Parathyroid adenoma (tissue), 2 donors: ENCODE results near the gene NXT1.

ENCODE experiments used
- H2AFZ ChIP-seq: fragments of 300-600 bp; sonication (generic); one replicate; pipeline ENCODE4 v1.7.0; 2017; ENCODE audit warnings: antibody characterized with exemption, mild to moderate bottlenecking
- H3K27ac ChIP-seq: fragments of 300-600 bp; sonication (generic); one replicate; pipeline ENCODE4 v1.7.0; 2017
- H3K27me3 ChIP-seq: fragments of 300-600 bp; sonication (generic); one replicate; pipeline ENCODE4 v1.7.0; 2017; ENCODE audit warnings: low read length; ENCODE audit not compliant: control insufficient read depth, insufficient read depth
- H3K36me3 ChIP-seq: fragments of 300-600 bp; sonication (generic); one replicate; pipeline ENCODE4 v1.7.0; 2017; ENCODE audit warnings: low read length; ENCODE audit not compliant: control insufficient read depth, insufficient read depth
- H3K4me1 ChIP-seq: fragments of 300-600 bp; sonication (generic); one replicate; pipeline ENCODE4 v1.7.0; 2017; ENCODE audit warnings: control low read depth
- H3K4me2 ChIP-seq: fragments of 300-600 bp; sonication (generic); one replicate; pipeline ENCODE4 v1.7.0; 2017; ENCODE audit warnings: low read length
- H3K4me3 ChIP-seq: fragments of 300-600 bp; sonication (generic); one replicate; pipeline ENCODE4 v1.7.0; 2017; ENCODE audit warnings: low read depth, low read length
- H3K79me2 ChIP-seq: fragments of 300-600 bp; sonication (generic); one replicate; pipeline ENCODE4 v1.7.0; 2017; ENCODE audit warnings: control low read depth
- H3K9ac ChIP-seq: fragments of 300-600 bp; sonication (generic); one replicate; pipeline ENCODE4 v1.7.0; 2017; ENCODE audit warnings: mild to moderate bottlenecking
- H3K9me3 ChIP-seq: fragments of 300-600 bp; sonication (generic); one replicate; pipeline ENCODE4 v1.7.0; 2017; ENCODE audit warnings: low read length; ENCODE audit not compliant: control insufficient read depth
- CTCF ChIP-seq: fragments of 300-600 bp; sonication (generic); IDR thresholded peaks from one replicate; pipeline ENCODE4 v1.7.0; 2017; ENCODE audit warnings: antibody characterized with exemption, mild to moderate bottlenecking
- donor health status: primary hyperparathyroidism.

Gene NXT1

GRCh38 chr20:23386304-23387117, 35.9 kb downstream of the NXT1 start:
- Histone ChIP-seq H3K9me3 (no peaks in the 10 kb centered on the region), H3K27me3 (no peaks in the 10 kb centered on the region), H3K27ac (peak overlapping the region; percentile 2)

GRCh38 chr20:23387118-23387443, 36.5 kb downstream of the NXT1 start:
- Histone ChIP-seq H3K36me3 (no peaks in the 10 kb centered on the region), H3K9me3 (no peaks in the 10 kb centered on the region), H2AFZ (no peak overlapping the region), H3K27ac (no peak overlapping the region), H3K4me3 (no peak overlapping the region), H3K4me1 (peaks cover 7% of the 10 kb centered on the region), H3K79me2 (peaks cover 13% of the 10 kb centered on the region), H3K4me2 (no peak overlapping the region), H3K9ac (no peak overlapping the region), H3K27me3 (no peaks in the 10 kb centered on the region)
- no peak for TF ChIP-seq CTCF

More at GRCh38 chr20:23386304-23387117, 35.9 kb downstream of the NXT1 start:
- Histone ChIP-seq H3K4me3 (no peak overlapping the region), H2AFZ (no peak overlapping the region), H3K79me2 (peaks cover 13% of the 10 kb centered on the region), H3K4me2 (peak overlapping the region; percentile 14), H3K4me1 (peaks cover 7% of the 10 kb centered on the region), H3K9ac (no peak overlapping the region), H3K36me3 (no peaks in the 10 kb centered on the region)
- no peak for TF ChIP-seq CTCF

- no peak for TF ChIP-seq CTCF
Observed at GRCh38 chr20:23390091-23390774, 39.6 kb downstream of the NXT1 start.

GRCh38 chr20:23391707-23392310, 41.2 kb downstream of the NXT1 start:
- Histone ChIP-seq H3K4me3 (no peak overlapping the region), H3K27ac (no peak overlapping the region), H3K79me2 (peaks cover 17% of the 10 kb centered on the region), H3K4me1 (no peaks in the 10 kb centered on the region), H3K9me3 (no peaks in the 10 kb centered on the region), H3K36me3 (no peaks in the 10 kb centered on the region), H3K27me3 (no peaks in the 10 kb centered on the region), H2AFZ (no peak overlapping the region), H3K4me2 (no peak overlapping the region), H3K9ac (no peak overlapping the region)
- no peak for TF ChIP-seq CTCF

More at GRCh38 chr20:23390091-23390774, 39.6 kb downstream of the NXT1 start:
- Histone ChIP-seq H3K9me3 (no peaks in the 10 kb centered on the region), H3K9ac (no peak overlapping the region), H2AFZ (no peak overlapping the region), H3K79me2 (peaks cover 19% of the 10 kb centered on the region), H3K27me3 (no peaks in the 10 kb centered on the region), H3K27ac (no peak overlapping the region), H3K4me2 (no peak overlapping the region), H3K4me1 (peaks cover 7% of the 10 kb centered on the region), H3K36me3 (no peaks in the 10 kb centered on the region), H3K4me3 (no peak overlapping the region)
